ENCODE results near the gene MFSD12. TPM values are rescaled to one million over a fixed set of nuclear protein-coding genes. Genes with fewer than 3 reads are reported as not detected.

Gene MFSD12
- total RNA-seq, 4 donors from 2014 or later, result 22.1 to 94.1 (median 42.2) TPM

- H3K27me3 ChIP-seq, result no peaks in the 10 kb centered on the region
- peaks cover 0 to 47% of the 10 kb centered on the region in 2 donors for H3K36me3 ChIP-seq
- H3K27ac ChIP-seq, result no peak overlapping the region
- 96 to 98% methylated on average over 4 to 5 of the region's 5 CpGs for WGBS, 2 donors (ENCODE audit: low coverage in 1 of 2)
- TF ChIP-seq POLR2AphosphoS5 (IDR thresholded peaks at IDR 0.05) (no peak), EP300 (IDR thresholded peaks at IDR 0.05) (no peak), CTCF (IDR thresholded peaks at IDR 0.05) (no peak), POLR2A (IDR thresholded peaks at IDR 0.05) (no peak)
- ATAC-seq, result no peak
- no peak overlapping the region for H3K4me3 ChIP-seq
- peaks cover 0 to 25% (median 7%) of the 10 kb centered on the region in 3 donors for H3K4me1 ChIP-seq
- no peaks in the 10 kb centered on the region for H3K9me3 ChIP-seq
Observed at GRCh38 chr19:3497757-3498520, 59.4 kb downstream of the MFSD12 start.

- peaks cover 0 to 60% of the 10 kb centered on the region in 2 donors for H3K36me3 ChIP-seq
- ATAC-seq, result no peak
Observed at GRCh38 chr19:3496392-3497273, 60.8 kb downstream of the MFSD12 start.

GRCh38 chr19:3494559-3494958, 62.8 kb downstream of the MFSD12 start:
- no peak overlapping the region for H3K27ac ChIP-seq
- no peak overlapping the region for H3K4me3 ChIP-seq
- H3K4me1 ChIP-seq, result peaks cover 0 to 11% (median 4%) of the 10 kb centered on the region in 3 donors
- no peaks in the 10 kb centered on the region for H3K9me3 ChIP-seq
- 90 to 92% methylated on average over 4 to 12 of the region's 18 CpGs for WGBS, 2 donors (ENCODE audit: low coverage in 1 of 2)
- ATAC-seq, result no peak
- peaks cover 0 to 80% of the 10 kb centered on the region in 2 donors for H3K36me3 ChIP-seq
- no peak for TF ChIP-seq EP300 (IDR thresholded peaks at IDR 0.05)
- TF ChIP-seq CTCF (IDR thresholded peaks at IDR 0.05), result no peak
- TF ChIP-seq POLR2A (IDR thresholded peaks at IDR 0.05), result no peak
- no peak for TF ChIP-seq POLR2AphosphoS5 (IDR thresholded peaks at IDR 0.05)
- no peaks in the 10 kb centered on the region for H3K27me3 ChIP-seq

More at GRCh38 chr19:3496392-3497273, 60.8 kb downstream of the MFSD12 start:
- H3K4me1 ChIP-seq, result peaks cover 0 to 25% (median 7%) of the 10 kb centered on the region in 3 donors
- no peaks in the 10 kb centered on the region for H3K9me3 ChIP-seq
- H3K4me3 ChIP-seq, result no peak overlapping the region
- 92 to 100% methylated on average over 5 to 6 of the region's 32 CpGs for WGBS, 2 donors (ENCODE audit: low coverage in 1 of 2)
- no peaks in the 10 kb centered on the region for H3K27me3 ChIP-seq
- no peak overlapping the region for H3K27ac ChIP-seq
- no peak for TF ChIP-seq EP300 (IDR thresholded peaks at IDR 0.05)
- TF ChIP-seq POLR2A (IDR thresholded peaks at IDR 0.05), result no peak
- TF ChIP-seq POLR2AphosphoS5 (IDR thresholded peaks at IDR 0.05), result no peak
- no peak for TF ChIP-seq CTCF (IDR thresholded peaks at IDR 0.05)

Small RNAs within 50 kb of the gene (small RNA-seq; reads per million reads assigned to genes)
- gene AC005786.1 (0 reads per million in 4 donors), gene RF00212 (0 reads per million in 4 donors)

Other genes starting within 250 kb of the MFSD12 start
- gene NFIC, start 191.0 kb downstream of the MFSD12 start, total RNA-seq, result 100 to 1,000 TPM; 125 to 285 (median 155) TPM
- gene SMIM24, start 77.1 kb downstream of the MFSD12 start, total RNA-seq, result not detected
- gene SMIM44, start 74.1 kb downstream of the MFSD12 start, total RNA-seq, result not detected
- gene DOHH, start 56.9 kb downstream of the MFSD12 start, total RNA-seq, result 10 to 100 TPM; 16.5 to 30.7 (median 20.3) TPM
- 10 to 100 TPM; 17.6 to 32.9 (median 23.0) TPM for gene FZR1, start 51.3 kb downstream of the MFSD12 start, total RNA-seq
- gene TEKTIP1, start 18.4 kb downstream of the MFSD12 start, total RNA-seq, result not detected
- 100 to 1,000 TPM; 106 to 203 (median 154) TPM for gene HMG20B, start 15.4 kb upstream of the MFSD12 start, total RNA-seq
- 10 to 100 TPM in 1 of 4 donors, 1 to 10 TPM in 2, under 1 TPM in 1; 0.94 to 16.8 (median 2.1) TPM for gene GIPC3, start 27.9 kb upstream of the MFSD12 start, total RNA-seq
- gene TBXA2R, start 49.3 kb upstream of the MFSD12 start, total RNA-seq, result 10 to 100 TPM in 1 of 4 donors, 1 to 10 TPM in 3; 1.4 to 14.9 (median 4.5) TPM
- 10 to 100 TPM; 20.3 to 34.2 (median 28.6) TPM for gene CACTIN, start 69.2 kb upstream of the MFSD12 start, total RNA-seq
- 100 to 1,000 TPM in 1 of 4 donors, 10 to 100 TPM in 3; 50.8 to 165 (median 61.5) TPM for gene PIP5K1C, start 142.9 kb upstream of the MFSD12 start, total RNA-seq
- 1 to 10 TPM in 1 of 4 donors, under 1 TPM in 1, not detected in 2; 0.78 to 3.6 TPM for gene TJP3, start 150.8 kb upstream of the MFSD12 start, total RNA-seq
- 10 to 100 TPM; 12.5 to 30.4 (median 21.3) TPM for gene APBA3, start 204.1 kb upstream of the MFSD12 start, total RNA-seq
- gene MRPL54, start 205.1 kb upstream of the MFSD12 start, total RNA-seq, result 10 to 100 TPM; 31.8 to 90.1 (median 76.3) TPM
- not detected for gene RAX2, start 214.6 kb upstream of the MFSD12 start, total RNA-seq
- gene MATK, start 228.8 kb upstream of the MFSD12 start, total RNA-seq, result 1 to 10 TPM in 3 of 4 donors, under 1 TPM in 1; 0.47 to 5.0 (median 1.7) TPM

Measured in gastroesophageal sphincter (tissue), 4 donors.